Adrenal gland (tissue), 5 donors: ENCODE measurements around the gene RBM4B.

Experiments used
- CTCF ChIP-seq, 6 experiments: fragments of 450-650 bp in 4 of 6; fragments of 200-600 bp in 2 of 6; sonication (generic) in 1 of 6; IDR thresholded peaks; 1 replicate in 5 of 6; 2 replicates in 1 of 6; pipeline versions ENCODE4 v1.5.1 to v1.8.0; 2016 to 2021; ENCODE audit warnings: antibody characterized with exemption in 6 of 6, mild to moderate bottlenecking in 2 of 6, moderate library complexity in 1 of 6
- POLR2A ChIP-seq, 2 donors: fragments of 450-650 bp; IDR thresholded peaks; one replicate each; pipeline ENCODE4 v1.6.1; 2017; ENCODE audit warnings: antibody characterized with exemption in 2 of 2, mild to moderate bottlenecking in 2 of 2, moderate library complexity in 1 of 2
- donor health status: DM: no; HTN: no; CAD: no.

GRCh38 chr11:66688561-66689534, 11.2 kb upstream of the RBM4B start:
- TF ChIP-seq CTCF (IDR thresholded peaks at IDR 0.05): no peak
- no peak for TF ChIP-seq POLR2A (IDR thresholded peaks at IDR 0.05)
